Testis (tissue), 2 donors: Measurements from ENCODE around the gene GRM4.

ENCODE experiments used
- POLR2A ChIP-seq: fragments of 450-650 bp; IDR thresholded peaks from one replicate; pipeline ENCODE4 v1.6.1; 2017; ENCODE audit warnings: antibody characterized with exemption, mild to moderate bottlenecking, moderate library complexity
- TF ChIP-seq, protein P1 (sequence below), 3 experiments: fragments of 450-650 bp in 2 of 3; fragments of 200-600 bp in 1 of 3; sonication (generic) in 1 of 3; IDR thresholded peaks; one replicate each; pipeline ENCODE4 v1.5.1; 2016 to 2019; ENCODE audit warnings: antibody characterized with exemption in 3 of 3, mild to moderate bottlenecking in 2 of 3, moderate library complexity in 1 of 3

DNA sequence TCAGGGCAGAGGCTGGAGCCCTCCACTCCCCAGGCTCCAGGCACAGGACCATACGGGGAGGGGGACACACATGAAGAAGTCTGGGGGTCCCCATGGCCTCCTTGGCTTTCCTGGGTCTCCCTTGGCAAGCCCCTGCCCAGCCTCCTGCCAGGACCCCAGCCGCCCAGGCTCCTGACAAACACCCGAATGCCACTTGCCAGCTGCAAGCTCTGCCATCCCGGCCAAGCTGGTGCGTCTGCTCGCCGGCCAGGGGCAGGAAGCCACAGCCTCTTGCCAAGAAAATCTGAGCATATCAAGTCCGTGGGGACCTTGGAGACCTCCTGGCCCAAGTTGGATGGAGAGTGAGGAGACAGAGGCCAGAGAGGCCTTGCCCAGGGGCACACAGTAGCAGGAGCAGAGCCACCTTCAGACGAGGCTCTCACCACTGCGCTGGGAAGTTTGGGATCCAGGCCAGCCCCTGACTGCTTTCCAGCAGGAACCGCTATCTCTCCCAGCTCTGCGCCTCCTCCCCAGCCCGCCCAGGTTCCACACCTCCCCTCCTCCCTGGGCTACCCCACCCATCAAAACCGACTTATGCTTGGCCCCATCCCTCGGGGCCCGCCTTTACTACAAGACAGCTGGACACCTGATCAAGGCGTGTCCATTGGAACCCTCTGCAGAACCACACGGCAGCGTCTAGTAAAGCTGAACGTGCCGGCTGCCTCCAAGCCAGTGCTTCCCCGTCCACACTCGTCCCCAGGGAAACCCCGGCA lies 80.2 kb downstream of the GRM4 start:
- no peak for TF ChIP-seq POLR2A
- TF ChIP-seq, protein P1, sequence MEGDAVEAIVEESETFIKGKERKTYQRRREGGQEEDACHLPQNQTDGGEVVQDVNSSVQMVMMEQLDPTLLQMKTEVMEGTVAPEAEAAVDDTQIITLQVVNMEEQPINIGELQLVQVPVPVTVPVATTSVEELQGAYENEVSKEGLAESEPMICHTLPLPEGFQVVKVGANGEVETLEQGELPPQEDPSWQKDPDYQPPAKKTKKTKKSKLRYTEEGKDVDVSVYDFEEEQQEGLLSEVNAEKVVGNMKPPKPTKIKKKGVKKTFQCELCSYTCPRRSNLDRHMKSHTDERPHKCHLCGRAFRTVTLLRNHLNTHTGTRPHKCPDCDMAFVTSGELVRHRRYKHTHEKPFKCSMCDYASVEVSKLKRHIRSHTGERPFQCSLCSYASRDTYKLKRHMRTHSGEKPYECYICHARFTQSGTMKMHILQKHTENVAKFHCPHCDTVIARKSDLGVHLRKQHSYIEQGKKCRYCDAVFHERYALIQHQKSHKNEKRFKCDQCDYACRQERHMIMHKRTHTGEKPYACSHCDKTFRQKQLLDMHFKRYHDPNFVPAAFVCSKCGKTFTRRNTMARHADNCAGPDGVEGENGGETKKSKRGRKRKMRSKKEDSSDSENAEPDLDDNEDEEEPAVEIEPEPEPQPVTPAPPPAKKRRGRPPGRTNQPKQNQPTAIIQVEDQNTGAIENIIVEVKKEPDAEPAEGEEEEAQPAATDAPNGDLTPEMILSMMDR (IDR thresholded peaks at IDR 0.05) = no peak
